OCI-LY3 (cell line): ENCODE measurements around the gene TRMT112.
A peak's percentile ranks its signal among the peaks of the same experiment; 100 is the strongest.

Experiments
- H2AFZ ChIP-seq: fragments of 200-600, 300-600 bp; shearing (Covaris generic); 2 replicates; pipeline ENCODE4 v1.6.0; 2014; ENCODE audit warnings: antibody characterized with exemption, low read depth, low read length
- H3K27ac ChIP-seq: fragments of 200-600, 300-600 bp; sonication (generic); 2 replicates; pipeline ENCODE4 v1.5.1; 2014; ENCODE audit warnings: mild to moderate bottlenecking, low read length, moderate library complexity, mixed read lengths
- H3K27me3 ChIP-seq: fragments of 200-600, 300-600 bp; sonication (generic); 2 replicates; pipeline ENCODE4 v1.6.1; 2014; ENCODE audit warnings: low read depth, low read length, mixed read lengths
- H3K36me3 ChIP-seq: fragments of 200-600, 300-600 bp; sonication (generic); replicated peaks from 2 replicates; pipeline ENCODE3; 2014; ENCODE audit warnings: low read depth, low read length, mixed read lengths
- H3K4me1 ChIP-seq: fragments of 300-600, 200-600 bp; sonication (generic); 2 replicates; pipeline ENCODE4 v1.6.1; 2014; ENCODE audit warnings: low read length, mixed read lengths
- H3K4me2 ChIP-seq: fragments of 200-600, 300-600 bp; sonication (generic); 2 replicates; pipeline ENCODE4 v1.6.1; 2014; ENCODE audit warnings: low read length, mixed read lengths
- H3K4me3 ChIP-seq: fragments of 300-600, 200-600 bp; sonication (generic); 2 replicates; pipeline ENCODE4 v1.5.1; 2014; ENCODE audit warnings: antibody characterized with exemption, mild to moderate bottlenecking, low read length, moderate library complexity
- H3K79me2 ChIP-seq: fragments of 300-600, 200-600 bp; shearing (Covaris generic); 2 replicates; pipeline ENCODE4 v1.6.1; 2014; ENCODE audit warnings: mild to moderate bottlenecking, low read length, mixed read lengths
- H3K9ac ChIP-seq: fragments of 300-600, 200-600 bp; shearing (Covaris generic); 2 replicates; pipeline ENCODE4 v1.6.0; 2014; ENCODE audit warnings: mild to moderate bottlenecking, low read length, moderate library complexity
- H3K9me3 ChIP-seq: fragments of 200-600, 300-600 bp; shearing (Covaris generic); 2 replicates; pipeline ENCODE4 v1.6.1; 2014; ENCODE audit warnings: low read length, mixed read lengths; ENCODE audit not compliant: insufficient read depth
- H4K20me1 ChIP-seq: fragments of 200-600, 300-600 bp; sonication (generic); 2 replicates; pipeline ENCODE4 v1.6.1; 2016; ENCODE audit warnings: low read length, mixed read lengths; ENCODE audit not compliant: insufficient read depth
- EZH2phosphoT487 ChIP-seq: fragments of 200-600 bp; shearing (Covaris generic); IDR thresholded peaks from 2 replicates; pipeline ENCODE4 v1.6.1; 2018; ENCODE audit warnings: antibody characterized with exemption, mixed run types, low read depth
- TF ChIP-seq, protein P1 (sequence below): fragments of 200-600, 300-600 bp; sonication (generic); IDR thresholded peaks from 2 replicates; pipeline ENCODE4 v1.5.1; 2014; ENCODE audit warnings: antibody characterized with exemption, low read length, low read depth

The TRMT112 gene

DNA sequence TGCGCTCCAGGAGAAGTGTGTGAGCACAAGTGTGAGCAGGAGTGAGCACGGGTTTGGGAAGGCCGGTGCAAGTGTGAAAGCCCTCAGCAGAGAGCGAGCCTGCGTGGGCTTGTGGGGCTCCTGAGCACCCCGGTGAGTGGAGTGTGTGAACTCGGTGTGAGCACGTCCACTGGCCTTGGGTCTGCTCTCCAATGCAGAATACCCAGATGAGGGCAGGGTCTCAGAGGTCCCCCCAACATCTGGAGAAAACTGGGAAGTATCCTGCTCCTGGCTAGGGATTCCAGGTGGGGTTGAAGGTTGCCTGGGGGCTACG, 10.8 kb downstream of the TRMT112 start:
- Histone ChIP-seq H3K27me3 (no peaks in the 10 kb centered on the region), H3K4me1 (peaks cover 22% of the 10 kb centered on the region), H2AFZ (no peak overlapping the region; the same call in 1 of the 2 replicates), H3K9me3 (no peaks in the 10 kb centered on the region), H3K4me3 (peak overlapping the region; percentile 92), H3K36me3 (peaks cover 7% of the 10 kb centered on the region), H3K9ac (peak overlapping the region; percentile 88), H3K79me2 (peaks cover 41% of the 10 kb centered on the region), H4K20me1 (no peaks in the 10 kb centered on the region), H3K4me2 (peak overlapping the region; percentile 90), H3K27ac (peak overlapping the region; percentile 66)
- TF ChIP-seq, protein P1, sequence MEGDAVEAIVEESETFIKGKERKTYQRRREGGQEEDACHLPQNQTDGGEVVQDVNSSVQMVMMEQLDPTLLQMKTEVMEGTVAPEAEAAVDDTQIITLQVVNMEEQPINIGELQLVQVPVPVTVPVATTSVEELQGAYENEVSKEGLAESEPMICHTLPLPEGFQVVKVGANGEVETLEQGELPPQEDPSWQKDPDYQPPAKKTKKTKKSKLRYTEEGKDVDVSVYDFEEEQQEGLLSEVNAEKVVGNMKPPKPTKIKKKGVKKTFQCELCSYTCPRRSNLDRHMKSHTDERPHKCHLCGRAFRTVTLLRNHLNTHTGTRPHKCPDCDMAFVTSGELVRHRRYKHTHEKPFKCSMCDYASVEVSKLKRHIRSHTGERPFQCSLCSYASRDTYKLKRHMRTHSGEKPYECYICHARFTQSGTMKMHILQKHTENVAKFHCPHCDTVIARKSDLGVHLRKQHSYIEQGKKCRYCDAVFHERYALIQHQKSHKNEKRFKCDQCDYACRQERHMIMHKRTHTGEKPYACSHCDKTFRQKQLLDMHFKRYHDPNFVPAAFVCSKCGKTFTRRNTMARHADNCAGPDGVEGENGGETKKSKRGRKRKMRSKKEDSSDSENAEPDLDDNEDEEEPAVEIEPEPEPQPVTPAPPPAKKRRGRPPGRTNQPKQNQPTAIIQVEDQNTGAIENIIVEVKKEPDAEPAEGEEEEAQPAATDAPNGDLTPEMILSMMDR: no peak
- no peak for TF ChIP-seq EZH2phosphoT487

DNA sequence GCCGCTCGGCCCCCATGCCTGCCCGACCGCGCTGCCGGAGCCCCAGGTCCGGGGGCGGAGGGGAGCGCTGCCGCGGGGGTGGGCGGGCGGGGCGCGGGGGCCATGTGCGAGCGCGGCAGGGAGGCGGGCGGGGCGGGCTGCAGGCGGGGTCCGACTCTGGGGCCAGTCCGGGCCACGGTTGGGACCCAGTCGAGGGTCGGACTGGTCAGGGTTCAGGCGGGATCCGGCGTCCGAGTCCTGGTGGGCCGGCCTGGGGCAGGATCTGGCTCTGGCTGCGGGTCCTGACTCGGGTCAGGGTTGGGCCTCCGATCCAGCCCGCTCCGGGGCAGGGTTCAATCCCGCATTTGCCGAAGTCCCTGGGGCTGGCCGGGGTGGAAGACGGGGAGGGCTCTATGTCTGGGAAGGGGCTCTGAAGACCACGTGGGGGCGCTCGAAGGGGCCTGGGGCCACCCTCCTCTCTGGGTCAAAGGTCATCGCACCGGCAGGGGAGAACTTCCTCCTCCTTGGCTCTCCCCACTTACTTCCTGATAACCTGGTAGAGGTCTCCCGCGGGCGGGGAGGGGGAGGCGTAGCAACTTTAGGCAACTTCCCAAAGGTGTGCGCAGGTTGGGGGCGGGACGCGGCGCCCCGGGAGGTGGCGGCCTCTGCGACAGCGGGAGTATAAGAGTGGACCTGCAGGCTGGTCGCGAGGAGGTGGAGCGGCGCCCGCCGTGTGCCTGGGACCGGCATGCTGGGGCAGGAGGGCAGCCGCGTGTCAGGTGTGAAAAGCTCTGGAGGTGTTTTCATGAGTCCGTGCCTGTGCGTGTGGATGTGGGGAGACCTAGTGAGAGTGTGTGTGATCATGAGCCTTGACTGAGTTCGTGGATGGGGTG, 11.4 kb downstream of the TRMT112 start:
- Histone ChIP-seq H2AFZ (peak overlapping the region; percentile 44; the same call in 1 of the 2 replicates), H3K9ac (peak overlapping the region; percentile 88), H3K79me2 (peaks cover 36% of the 10 kb centered on the region), H3K4me3 (peak overlapping the region; percentile 92), H3K4me2 (peak overlapping the region; percentile 90), H3K9me3 (no peaks in the 10 kb centered on the region), H4K20me1 (no peaks in the 10 kb centered on the region), H3K27ac (peak overlapping the region; percentile 66), H3K36me3 (peaks cover 6% of the 10 kb centered on the region), H3K4me1 (peaks cover 22% of the 10 kb centered on the region), H3K27me3 (no peaks in the 10 kb centered on the region)
- TF ChIP-seq, protein P1: peak; percentile 72
- TF ChIP-seq EZH2phosphoT487: no peak

DNA sequence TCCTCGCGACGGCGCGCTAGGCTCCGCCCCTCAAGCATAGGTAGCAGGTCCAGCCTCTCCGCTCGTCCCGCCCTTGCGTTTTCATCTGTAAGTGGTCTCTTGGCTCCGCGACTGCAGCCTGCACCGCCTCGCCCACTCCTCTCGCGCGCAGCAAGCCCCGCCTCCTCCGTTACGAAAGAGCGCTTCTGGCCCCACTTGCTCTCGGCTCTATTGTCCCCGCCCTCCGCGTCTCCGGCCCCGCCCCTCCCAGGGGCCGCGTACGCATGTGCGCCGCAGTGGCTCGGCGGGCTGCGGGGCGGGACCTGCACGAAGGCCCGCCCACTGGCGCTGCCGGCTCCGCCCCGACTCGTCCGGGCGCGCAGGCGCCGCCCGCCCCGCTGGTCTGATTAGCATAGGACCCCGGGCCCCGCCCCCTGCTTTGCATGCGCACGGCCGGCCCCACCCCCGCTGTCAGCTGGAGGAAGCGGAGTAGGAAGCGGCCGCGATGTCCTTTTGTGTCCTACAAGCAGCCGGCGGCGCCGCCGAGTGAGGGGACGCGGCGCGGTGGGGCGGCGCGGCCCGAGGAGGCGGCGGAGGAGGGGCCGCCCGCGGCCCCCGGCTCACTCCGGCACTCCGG, 12.2 kb downstream of the TRMT112 start, which contains the start of gene ESRRA:
Gene ESRRA (plus strand): TSS at position 450 of the 616 bp plus-strand sequence. CDS start 1,656 bp downstream, outside the sequence.
- no peaks in the 10 kb centered on the region for H3K9me3 ChIP-seq
- peak within 1 kb of the TSS; percentile 73 for H2AFZ ChIP-seq
- peaks cover 32% of the 10 kb centered on the region for H3K79me2 ChIP-seq
- H3K4me3 ChIP-seq: peak within 1 kb of the TSS; percentile 92
- no peaks in the 10 kb centered on the region for H3K27me3 ChIP-seq
- H3K4me2 ChIP-seq: peak within 1 kb of the TSS; percentile 90
- H3K9ac ChIP-seq: peak within 1 kb of the TSS; percentile 98
- no peak for TF ChIP-seq EZH2phosphoT487
- TF ChIP-seq, protein P1: no peak
- H3K36me3 ChIP-seq: peaks cover 3% of the 10 kb centered on the region
- H3K4me1 ChIP-seq: peaks cover 22% of the 10 kb centered on the region
- no peaks in the 10 kb centered on the region for H4K20me1 ChIP-seq
- H3K27ac ChIP-seq: peak within 1 kb of the TSS; percentile 93
